GM23338 (cell line): ENCODE measurements around the gene ARF3. TPM values are rescaled to one million over a fixed set of nuclear protein-coding genes. Genes with fewer than 3 reads are reported as not detected.

Experiments
- ATAC-seq: fragments of 200-7000 bp; cut with Tn5 transposase; 3 replicates; pipeline ENCODE4 v1.9.1; 2020
- DNase-seq: peaks from one replicate; pipeline ENCODE4 v3.0.0-alpha.2; 2015; ENCODE audit warnings: low spot score
- H2AFZ ChIP-seq: fragments of 200-600 bp; sonication (generic); 2 replicates; pipeline ENCODE4 v1.8.0; 2016; ENCODE audit warnings: antibody characterized with exemption, mild to moderate bottlenecking, moderate library complexity
- H3F3A ChIP-seq: fragments of 200-600 bp; sonication (generic); replicated peaks from 2 replicates; pipeline ENCODE4 v1.8.0; 2017; ENCODE audit warnings: antibody characterized with exemption, mixed run types, low read depth
- H3K27ac ChIP-seq: fragments of 200-600 bp; sonication (generic); 2 replicates; pipeline ENCODE4 v1.6.1; 2016; ENCODE audit warnings: low read depth
- H3K27me3 ChIP-seq: fragments of 200-600 bp; sonication (generic); 2 replicates; pipeline ENCODE4 v1.8.0; 2016; ENCODE audit warnings: mild to moderate bottlenecking, mixed run types, moderate library complexity; ENCODE audit not compliant: insufficient read depth
- H3K36me3 ChIP-seq: fragments of 200-600 bp; sonication (generic); 2 replicates; pipeline ENCODE4 v1.8.0; 2016; ENCODE audit warnings: mild to moderate bottlenecking; ENCODE audit not compliant: insufficient read depth
- H3K4me1 ChIP-seq: fragments of 200-600 bp; sonication (generic); 2 replicates; pipeline ENCODE4 v1.8.0; 2016; ENCODE audit warnings: mild to moderate bottlenecking, moderate library complexity; ENCODE audit not compliant: insufficient read depth
- H3K4me2 ChIP-seq: fragments of 200-600 bp; sonication (generic); 2 replicates; pipeline ENCODE4 v1.7.1; 2017; ENCODE audit warnings: mixed run types
- H3K4me3 ChIP-seq: fragments of 200-600 bp; sonication (generic); 2 replicates; pipeline ENCODE4 v1.6.1; 2016; ENCODE audit warnings: mixed run types
- H3K79me2 ChIP-seq: fragments of 200-600 bp; sonication (generic); replicated peaks from 2 replicates; pipeline ENCODE4 v1.8.0; 2017; ENCODE audit warnings: mild to moderate bottlenecking; ENCODE audit not compliant: insufficient read depth
- H3K9me2 ChIP-seq: fragments of 200-600 bp; sonication (generic); 2 replicates; pipeline ENCODE4 v1.8.0; 2017; ENCODE audit not compliant: insufficient read depth
- H4K20me1 ChIP-seq: fragments of 200-600 bp; sonication (generic); replicated peaks from 2 replicates; pipeline ENCODE4 v1.8.0; 2017; ENCODE audit warnings: mild to moderate bottlenecking; ENCODE audit not compliant: insufficient read depth
- H3K27ac Mint-ChIP-seq: 2 replicates; pipeline ENCODE4 v1.8.0; 2020; ENCODE audit warnings: inconsistent platforms, mild to moderate bottlenecking, moderate library complexity, mixed read lengths
- H3K27me3 Mint-ChIP-seq: 3 replicates; pipeline ENCODE4 v1.8.0; 2022; ENCODE audit warnings: low read depth, mild to moderate bottlenecking, moderate library complexity, mixed read lengths, inconsistent platforms; ENCODE audit not compliant: insufficient read depth, poor library complexity
- H3K36me3 Mint-ChIP-seq: 3 replicates; pipeline ENCODE4 v1.8.0; 2021; ENCODE audit warnings: low read depth, mild to moderate bottlenecking, inconsistent platforms, moderate library complexity, mixed read lengths
- H3K4me1 Mint-ChIP-seq: 3 replicates; pipeline ENCODE4 v1.8.0; 2020; ENCODE audit warnings: mild to moderate bottlenecking, inconsistent platforms, mixed read lengths
- H3K4me3 Mint-ChIP-seq: 3 replicates; pipeline ENCODE4 v1.8.0; 2021; ENCODE audit warnings: moderate library complexity, mild to moderate bottlenecking, inconsistent platforms, mixed read lengths
- H3K9me3 Mint-ChIP-seq: 3 replicates; pipeline ENCODE4 v1.8.0; 2020; ENCODE audit warnings: moderate library complexity, mild to moderate bottlenecking, inconsistent platforms, mixed read lengths
- CREB1 ChIP-seq: fragments of 250-450 bp; sonication (Bioruptor Pico); IDR thresholded peaks from 2 replicates; pipeline ENCODE4 v1.5.0; 2020; ENCODE audit warnings: low read depth, mild to moderate bottlenecking, moderate library complexity
- EZH2 ChIP-seq: fragments of 200-600 bp; sonication (generic); IDR thresholded peaks from one replicate; pipeline ENCODE4 v1.8.0; 2017; ENCODE audit warnings: antibody characterized with exemption, mild to moderate bottlenecking, low read depth; ENCODE audit not compliant: unreplicated experiment
- EZH2phosphoT487 ChIP-seq: fragments of 200-600 bp; sonication (generic); IDR thresholded peaks from one replicate; pipeline ENCODE4 v1.8.1; 2018; ENCODE audit warnings: antibody characterized with exemption; ENCODE audit not compliant: unreplicated experiment
- JUNB ChIP-seq: IDR thresholded peaks from one replicate; pipeline ENCODE4 v1.6.1; 2016; ENCODE audit warnings: antibody characterized with exemption; ENCODE audit not compliant: unreplicated experiment
- POLR2AphosphoS5 ChIP-seq: IDR thresholded peaks from 2 replicates; pipeline ENCODE4 v1.6.1; 2016; ENCODE audit warnings: antibody characterized with exemption, low read depth
- STAT1 ChIP-seq: IDR thresholded peaks from one replicate; pipeline ENCODE4 v1.6.1; 2016; ENCODE audit warnings: antibody characterized with exemption; ENCODE audit not compliant: unreplicated experiment
- ZNF331 ChIP-seq: fragments of 250-450 bp; sonication (Bioruptor Pico); IDR thresholded peaks from 2 replicates; pipeline ENCODE4 v1.5.0; 2020; ENCODE audit warnings: low read depth, mild to moderate bottlenecking, moderate library complexity
- polyA plus RNA-seq: library from polyadenylated mRNA; unstranded; fragments of >200 nt; fragmentation: Nextera tagmentation; extraction: Ambion mirVana; gene quantifications from 2 replicates; pipeline ENCODE4 v1.2.1, GENCODE V29; 2016
- total RNA-seq: library from RNA; depleted of rRNA; stranded (reverse); fragments of >200 nt; shearing (Covaris generic); gene quantifications from 2 replicates; pipeline ENCODE4 v1.2.3, GENCODE V29; 2014

The ARF3 gene
- total and polyA plus RNA-seq, 2 experiments from 2014 or later: 53.9 to 125 TPM

DNA sequence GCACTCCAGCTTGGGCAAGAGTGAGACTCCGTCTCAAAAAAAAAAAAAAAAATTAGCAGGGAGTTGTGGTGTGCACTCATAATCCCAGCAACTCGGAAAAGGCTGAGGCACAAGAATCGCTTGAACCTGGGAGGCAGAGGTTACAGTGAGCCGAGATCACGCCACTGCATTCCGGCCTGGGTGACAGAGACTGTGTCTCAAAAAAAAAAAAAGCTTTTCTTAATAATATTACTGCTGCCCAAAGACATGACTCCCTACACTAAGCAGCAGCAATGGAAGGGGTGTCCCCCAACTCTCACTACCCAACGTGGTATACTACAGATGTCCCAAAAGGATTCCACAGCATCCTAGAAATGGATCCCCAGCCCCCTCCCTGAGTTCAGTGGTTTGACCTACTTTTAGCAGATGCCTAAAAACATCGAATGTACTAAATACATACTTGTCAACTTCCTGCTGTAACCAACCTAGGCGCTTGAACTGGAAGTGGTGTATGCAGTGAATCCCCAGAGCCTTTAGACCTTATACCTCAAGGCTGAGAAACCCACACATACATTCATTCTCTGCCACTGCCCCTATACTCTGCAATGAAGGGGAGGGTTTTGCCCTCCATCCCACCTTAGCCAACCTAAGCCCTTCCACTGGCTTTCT, 23.5 kb downstream of the ARF3 start:
- no peak overlapping the region for H3K4me3 Mint-ChIP-seq
- Histone ChIP-seq H3K4me3 (no peak overlapping the region), H3K36me3 (peaks cover 17% of the 10 kb centered on the region), H3K27me3 (no peaks in the 10 kb centered on the region), H3K27ac (no peak overlapping the region), H3F3A (0 out of 2 replicates have a peak, but pooled peaks cover 3% of the 10 kb centered on the region), H4K20me1 (peaks cover 18% of the 10 kb centered on the region), H3K79me2 (peaks cover 4% of the 10 kb centered on the region), H3K4me2 (no peak overlapping the region), H2AFZ (no peak overlapping the region), H3K4me1 (no peaks in the 10 kb centered on the region), H3K9me2 (no peaks in the 10 kb centered on the region)
- ATAC-seq (no peak), DNase-seq (no peak)
- peaks cover 9% of the 10 kb centered on the region for H3K27me3 Mint-ChIP-seq
- no peaks in the 10 kb centered on the region for H3K9me3 Mint-ChIP-seq
- peaks cover 14% of the 10 kb centered on the region for H3K4me1 Mint-ChIP-seq
- TF ChIP-seq JUNB: no peak
- no peak overlapping the region for H3K27ac Mint-ChIP-seq
- H3K36me3 Mint-ChIP-seq: peaks cover 81% of the 10 kb centered on the region

DNA sequence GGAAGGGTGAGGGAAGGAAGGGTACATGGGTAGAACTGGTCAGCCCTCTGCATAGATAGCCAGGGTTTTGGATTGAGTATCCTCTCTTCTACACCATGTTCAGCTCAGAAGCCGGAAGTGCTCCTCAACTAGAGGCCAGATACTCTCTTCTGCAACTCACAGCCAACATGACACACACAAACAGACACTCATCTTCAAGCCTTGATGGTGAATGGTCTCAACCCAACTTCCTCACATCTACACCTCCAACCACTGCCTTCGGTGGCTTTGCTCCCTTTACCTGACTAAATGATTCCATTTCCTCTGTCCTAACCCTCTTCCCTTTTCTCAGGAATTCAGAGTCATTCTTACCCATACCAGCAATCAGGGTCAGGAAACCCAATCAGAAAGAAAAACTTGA, 24.4 kb downstream of the ARF3 start:
- peaks cover 18% of the 10 kb centered on the region for H4K20me1 ChIP-seq
- Mint-ChIP-seq H3K27me3 (peaks cover 7% of the 10 kb centered on the region), H3K27ac (no peak overlapping the region), H3K4me3 (no peak overlapping the region; the same call in 2 of the 3 replicates), H3K9me3 (no peaks in the 10 kb centered on the region), H3K4me1 (peaks cover 12% of the 10 kb centered on the region), H3K36me3 (peaks cover 72% of the 10 kb centered on the region)
- no peaks in the 10 kb centered on the region for H3K9me2 ChIP-seq
- 0 out of 2 replicates have a peak, but pooled peaks cover 3% of the 10 kb centered on the region for H3F3A ChIP-seq
- H3K4me2 ChIP-seq: no peak overlapping the region
- no peak overlapping the region for H3K27ac ChIP-seq
- no peak for TF ChIP-seq STAT1
- H2AFZ ChIP-seq: no peak overlapping the region
- ATAC-seq (no peak), DNase-seq (no peak)
- no peaks in the 10 kb centered on the region for H3K27me3 ChIP-seq
- H3K36me3 ChIP-seq: peaks cover 17% of the 10 kb centered on the region
- H3K4me3 ChIP-seq: no peak overlapping the region
- H3K79me2 ChIP-seq: peaks cover 4% of the 10 kb centered on the region
- no peaks in the 10 kb centered on the region for H3K4me1 ChIP-seq

DNA sequence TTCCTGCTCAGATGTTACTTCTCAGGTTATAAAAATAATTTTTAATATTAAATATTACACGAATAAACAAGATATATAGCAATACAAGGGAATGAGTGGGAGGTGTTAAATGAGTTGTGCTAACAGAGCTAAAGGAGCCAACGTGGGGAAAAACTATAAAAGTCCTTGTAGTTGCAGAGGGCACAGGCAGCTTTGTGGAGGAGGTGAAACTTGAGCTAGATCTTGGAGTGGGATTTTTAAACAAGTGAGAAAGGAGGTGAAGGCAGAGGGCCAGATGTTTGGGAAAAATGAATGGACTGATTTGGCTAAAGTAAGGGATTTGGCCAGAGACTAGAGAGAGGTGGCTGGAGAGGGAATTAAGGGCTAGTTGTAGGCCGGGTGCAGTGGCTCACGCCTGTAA, 26.8 kb downstream of the ARF3 start:
- no peak overlapping the region for H3K4me2 ChIP-seq
- H3K27ac Mint-ChIP-seq: no peak overlapping the region
- H3K27me3 ChIP-seq: no peaks in the 10 kb centered on the region
- no peak for ATAC-seq
- no peak for TF ChIP-seq EZH2
- no peak overlapping the region for H2AFZ ChIP-seq
- peaks cover 5% of the 10 kb centered on the region; the same call in 1 of the 2 replicates for H3K4me1 ChIP-seq
- peaks cover 3% of the 10 kb centered on the region; the same call in 2 of the 3 replicates for H3K4me1 Mint-ChIP-seq
- no peak overlapping the region; the same call in 2 of the 3 replicates for H3K4me3 Mint-ChIP-seq
- peaks cover 11% of the 10 kb centered on the region for H3K36me3 ChIP-seq
- DNase-seq: no peak
- 0 out of 2 replicates have a peak, but pooled peaks cover 11% of the 10 kb centered on the region for H3F3A ChIP-seq
- no peaks in the 10 kb centered on the region for H3K9me3 Mint-ChIP-seq
- no peaks in the 10 kb centered on the region for H3K9me2 ChIP-seq
- peaks cover 58% of the 10 kb centered on the region for H3K36me3 Mint-ChIP-seq
- H4K20me1 ChIP-seq: peaks cover 6% of the 10 kb centered on the region
- no peaks in the 10 kb centered on the region for H3K79me2 ChIP-seq
- H3K27ac ChIP-seq: no peak overlapping the region
- H3K4me3 ChIP-seq: no peak overlapping the region
- H3K27me3 Mint-ChIP-seq: peaks cover 5% of the 10 kb centered on the region

DNA sequence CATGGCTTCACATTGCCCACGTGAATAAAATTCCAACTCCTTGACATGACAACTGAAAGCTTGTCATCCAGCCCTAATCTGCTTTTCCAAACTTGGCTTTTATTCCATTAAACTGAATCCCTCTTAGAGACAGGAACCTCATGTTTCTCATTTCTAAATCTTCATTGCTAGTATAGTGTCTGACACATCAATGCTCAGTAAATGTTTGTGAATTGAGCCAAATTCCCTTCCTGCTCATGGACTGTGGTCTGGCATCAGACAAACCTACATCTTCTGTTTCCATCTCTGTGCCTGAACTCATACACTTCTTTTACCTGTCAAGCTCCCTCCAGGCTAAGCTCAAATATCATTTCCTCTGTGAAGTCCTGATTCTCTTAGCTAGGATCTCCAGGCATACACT, 27.7 kb downstream of the ARF3 start:
- Histone ChIP-seq H3K36me3 (peaks cover 7% of the 10 kb centered on the region), H3K4me2 (no peak overlapping the region), H3K9me2 (no peaks in the 10 kb centered on the region), H3K4me3 (no peak overlapping the region), H3K79me2 (no peaks in the 10 kb centered on the region), H3K4me1 (peaks cover 5% of the 10 kb centered on the region; the same call in 1 of the 2 replicates), H4K20me1 (no peaks in the 10 kb centered on the region; the same call in none of the 2 replicates), H3F3A (0 out of 2 replicates have a peak, but pooled peaks cover 11% of the 10 kb centered on the region), H2AFZ (no peak overlapping the region), H3K27me3 (no peaks in the 10 kb centered on the region), H3K27ac (no peak overlapping the region)
- H3K4me1 Mint-ChIP-seq: peaks cover 3% of the 10 kb centered on the region; the same call in 1 of the 3 replicates
- H3K27me3 Mint-ChIP-seq: peaks cover 8% of the 10 kb centered on the region
- no peaks in the 10 kb centered on the region for H3K9me3 Mint-ChIP-seq
- peaks cover 53% of the 10 kb centered on the region for H3K36me3 Mint-ChIP-seq
- H3K4me3 Mint-ChIP-seq: no peak overlapping the region
- no peak for ATAC-seq
- no peak for DNase-seq
- no peak for TF ChIP-seq ZNF331 (CRISPR knock-in tag)
- TF ChIP-seq EZH2phosphoT487: no peak
- TF ChIP-seq CREB1 (CRISPR knock-in tag): no peak
- TF ChIP-seq JUNB: no peak
- TF ChIP-seq POLR2AphosphoS5: no peak
- no peak overlapping the region for H3K27ac Mint-ChIP-seq
